Gastrocnemius medialis (tissue), 4 donors: Measurements from ENCODE around the gene CLEC4F. TPM values are rescaled to one million over a fixed set of nuclear protein-coding genes. Genes with fewer than 3 reads are reported as not detected.

Experiments
- ATAC-seq, 2 donors: fragments of 150-250 bp; one replicate each; pipeline ENCODE4 v1.9.1; 2016
- DNase-seq, 2 donors: peaks; one replicate each; pipeline ENCODE4 v3.0.0-alpha.2; 2019
- H3K27ac ChIP-seq, 4 donors: fragments of 200-600 bp; sonication (generic); 1 replicate in 1 of 4; 2 replicates in 3 of 4; pipeline ENCODE4 v1.5.1; 2016 to 2018; ENCODE audit warnings: mild to moderate bottlenecking in 2 of 4, moderate library complexity in 1 of 4
- H3K27me3 ChIP-seq, 3 donors: fragments of 200-600 bp; sonication (generic) in 2 of 3; 1 replicate in 1 of 3; 2 replicates in 2 of 3; pipeline versions ENCODE4 v1.5.1 to v1.6.0; 2016 to 2019; ENCODE audit warnings: mild to moderate bottlenecking in 1 of 3, moderate library complexity in 1 of 3
- H3K36me3 ChIP-seq, 2 donors: fragments of 200-600 bp; sonication (generic) in 1 of 2; one replicate each; pipeline ENCODE4 v1.5.1; 2017 to 2018
- H3K4me1 ChIP-seq, 2 donors: fragments of 200-600 bp; sonication (generic) in 1 of 2; one replicate each; pipeline ENCODE4 v1.5.1; 2016 to 2017; ENCODE audit warnings: mild to moderate bottlenecking in 2 of 2
- H3K4me3 ChIP-seq, 4 donors: fragments of 200-600 bp; sonication (generic) in 3 of 4; 1 replicate in 1 of 4; 2 replicates in 3 of 4; pipeline ENCODE4 v1.5.1; 2016 to 2019; ENCODE audit warnings: mild to moderate bottlenecking in 2 of 4
- H3K9me3 ChIP-seq, 3 donors: fragments of 200-600 bp; sonication (generic) in 2 of 3; 1 replicate in 1 of 3; 2 replicates in 2 of 3; pipeline ENCODE4 v1.5.1; 2016 to 2019
- CTCF ChIP-seq, 5 experiments: fragments of 450-650 bp in 3 of 5; fragments of 200-600 bp in 2 of 5; sonication (generic) in 2 of 5; IDR thresholded peaks in 4 of 5; conservative IDR thresholded peaks in 1 of 5; 1 replicate in 4 of 5; 2 replicates in 1 of 5; pipeline ENCODE4 v1.5.1; 2016 to 2019; ENCODE audit warnings: antibody characterized with exemption in 5 of 5, mild to moderate bottlenecking in 3 of 5, moderate library complexity in 3 of 5
- POLR2A ChIP-seq, 2 donors: fragments of 450-650 bp; IDR thresholded peaks; one replicate each; pipeline ENCODE4 v1.6.1; 2017; ENCODE audit warnings: antibody characterized with exemption in 2 of 2, mild to moderate bottlenecking in 2 of 2, moderate library complexity in 2 of 2
- in situ Hi-C, 4 donors: fragments of 200-750 bp; cut with MboI; loops; one replicate each; pipeline versions ENCODE4 v1.15.0 to v1.8.0; 2017; ENCODE audit warnings: low sequenced_read_pairs in 4 of 4
- intact Hi-C: fragments of 100-400 bp; cut with DNase I; formaldehyde crosslinking; loops from one replicate; pipeline ENCODE4 v1.15.1; 2023; ENCODE audit warnings: low total_unique reads
- total RNA-seq, 4 donors: library from RNA; depleted of rRNA; stranded (reverse); fragments of >200 nt; gene quantifications; one replicate each; pipeline versions ENCODE4 v1.1.0 to v1.2.3, GENCODE V29; 2016

Gene CLEC4F
- total RNA-seq, 4 donors from 2014 or later: 0.59 TPM; not detected in 3

DNA sequence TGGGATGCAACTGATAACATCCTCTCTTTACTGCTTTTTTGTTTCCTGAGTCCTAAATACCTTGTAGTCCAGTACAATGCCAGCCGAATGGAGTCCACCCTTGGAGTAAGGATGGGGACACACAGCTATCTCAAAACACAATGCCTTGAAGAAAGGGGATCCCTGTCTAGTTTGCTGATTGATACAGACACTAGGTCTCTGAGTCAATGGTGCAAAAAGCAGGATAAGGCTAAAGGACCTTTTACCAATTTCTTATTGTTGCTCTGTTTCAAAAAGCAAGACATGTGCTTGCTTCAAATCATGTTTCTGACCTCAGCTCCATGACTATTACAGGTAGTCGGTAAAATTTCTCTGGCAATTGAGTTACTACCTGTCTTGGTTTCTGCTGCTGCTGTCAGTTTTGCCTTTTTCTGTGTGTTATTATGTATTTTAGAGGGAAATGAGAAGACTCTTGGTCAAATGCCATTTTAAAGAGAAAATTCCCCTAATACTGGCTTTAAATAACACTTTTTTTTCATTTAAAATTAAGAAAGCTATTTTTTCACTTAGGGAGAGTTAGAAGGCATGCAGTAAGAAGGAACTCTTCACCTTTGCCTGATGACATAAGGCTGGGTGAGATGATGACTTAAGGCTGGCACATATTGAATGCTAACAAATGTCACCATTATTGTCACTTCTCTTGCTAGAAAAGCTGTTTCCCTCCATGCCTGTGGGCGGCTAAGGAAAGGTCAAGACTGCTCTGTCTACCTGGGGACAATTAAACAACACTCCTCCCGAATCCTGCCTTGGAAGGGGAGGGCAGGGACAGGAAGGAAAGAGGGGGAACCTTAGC is 25.0 kb downstream of the CLEC4F start:
- no peak for DNase-seq
- no peak overlapping the region for H3K4me3 ChIP-seq
- in situ Hi-C loops (loop anchor here in 1 of 4 donors (25.0 kb wide), 1 partner anchor 142 kb away; the partner anchor contains the start of gene ATP6V1B1), intact Hi-C loops (no loop called here)
- H3K36me3 ChIP-seq: no peaks in the 10 kb centered on the region
- H3K4me1 ChIP-seq: peaks cover 0 to 1% of the 10 kb centered on the region in 2 donors
- peaks cover 14 to 26% (median 19%) of the 10 kb centered on the region in 3 donors for H3K27me3 ChIP-seq
- ATAC-seq: no peak
- no peak for TF ChIP-seq POLR2A (IDR thresholded peaks at IDR 0.05)
- H3K9me3 ChIP-seq: no peaks in the 10 kb centered on the region
- H3K27ac ChIP-seq: no peak overlapping the region

GRCh38 chr2:70793450-70793849 is 26.9 kb downstream of the CLEC4F start:
- Histone ChIP-seq H3K27me3 (peaks cover 29 to 45% (median 29%) of the 10 kb centered on the region in 3 donors), H3K9me3 (no peaks in the 10 kb centered on the region), H3K4me3 (no peak overlapping the region), H3K4me1 (peaks cover 5 to 6% of the 10 kb centered on the region in 2 donors), H3K27ac (no peak overlapping the region), H3K36me3 (no peaks in the 10 kb centered on the region)
- ATAC-seq: no peak
- intact Hi-C loops (no loop called here), in situ Hi-C loops (loop anchor here in 1 of 4 donors (25.0 kb wide), 1 partner anchor 144 kb away; the partner anchor contains the start of gene ATP6V1B1)
- DNase-seq: no peak
- TF ChIP-seq CTCF (IDR thresholded peaks at IDR 0.05 in 4 of 5, conservative IDR thresholded peaks at IDR 0.05 in 1 of 5): no peak
- TF ChIP-seq POLR2A (IDR thresholded peaks at IDR 0.05): no peak

GRCh38 chr2:70790136-70790828 is 30.1 kb downstream of the CLEC4F start, which contains the start of gene FIGLA:
FIGLA (minus strand) TSS chr2:70790643; CDS start chr2:70790638, 5 bp downstream.
- no peaks in the 10 kb centered on the region for H3K36me3 ChIP-seq
- peak within 1 kb of the TSS; percentile 34 to 49 (median 39) for H3K4me3 ChIP-seq
- ATAC-seq (no peak), DNase-seq (no peak)
- in situ Hi-C loops (loop anchor here in 1 of 4 donors (25.0 kb wide), 1 partner anchor 147 kb away; the partner anchor contains the start of gene ATP6V1B1), intact Hi-C loops (no loop called here)
- peaks cover 5 to 6% of the 10 kb centered on the region in 2 donors for H3K4me1 ChIP-seq
- no peaks in the 10 kb centered on the region for H3K9me3 ChIP-seq
- peaks cover 30 to 53% (median 32%) of the 10 kb centered on the region in 3 donors for H3K27me3 ChIP-seq
- no peak within 1 kb of the TSS for H3K27ac ChIP-seq
- TF ChIP-seq CTCF (IDR thresholded peaks at IDR 0.05 in 4 of 5, conservative IDR thresholded peaks at IDR 0.05 in 1 of 5) (no peak), POLR2A (IDR thresholded peaks at IDR 0.05) (no peak)

DNA sequence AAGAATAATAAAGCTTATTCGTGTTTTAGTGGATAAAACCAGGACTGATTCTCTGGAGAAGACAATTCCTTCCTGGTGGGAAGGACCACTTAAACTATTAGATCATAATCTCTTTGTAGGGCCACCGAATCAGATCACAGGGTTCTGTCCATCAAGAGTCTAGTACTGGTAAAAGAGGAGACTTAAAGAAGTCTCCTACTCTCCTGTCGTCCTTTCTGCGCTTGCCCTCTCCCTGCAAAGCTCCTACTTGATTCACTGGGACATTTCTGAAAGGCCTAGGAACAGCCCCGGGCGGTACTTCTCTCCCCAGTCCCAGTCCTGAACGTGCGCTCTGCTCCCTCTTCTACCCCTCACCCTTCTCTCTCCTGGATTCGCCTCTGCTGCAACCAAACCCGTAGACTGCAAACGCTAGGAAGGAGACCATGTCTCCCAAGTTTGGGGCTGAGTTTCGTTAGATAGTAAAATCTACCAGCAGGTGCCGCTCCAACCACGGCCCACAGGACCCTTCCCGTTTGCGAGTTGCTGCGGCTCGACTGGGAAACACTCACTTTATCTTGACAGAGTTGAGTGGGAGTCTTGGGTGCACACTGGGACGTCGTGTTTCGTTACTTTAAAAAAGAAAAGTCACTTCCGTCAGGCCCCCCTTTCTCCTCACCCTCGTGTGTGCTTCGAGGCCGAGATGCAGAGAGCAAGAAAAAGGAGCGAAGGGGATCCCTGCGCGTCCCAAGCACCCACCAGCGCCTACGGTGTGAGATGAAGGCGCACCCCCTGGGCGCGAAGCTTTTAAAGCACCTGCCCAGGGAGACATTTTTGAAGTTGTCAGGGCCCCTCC is 30.9 kb downstream of the CLEC4F start:
- H3K27me3 ChIP-seq: peaks cover 30 to 53% (median 32%) of the 10 kb centered on the region in 3 donors
- H3K4me1 ChIP-seq: peaks cover 5 to 6% of the 10 kb centered on the region in 2 donors
- no peaks in the 10 kb centered on the region for H3K36me3 ChIP-seq
- peak overlapping the region; percentile 34 to 49 (median 39) for H3K4me3 ChIP-seq
- no peak for TF ChIP-seq POLR2A (IDR thresholded peaks at IDR 0.05)
- peak in 4 of 5 experiments; percentile 14 to 62 (median 31) for TF ChIP-seq CTCF (IDR thresholded peaks at IDR 0.05 in 4 of 5, conservative IDR thresholded peaks at IDR 0.05 in 1 of 5)
- intact Hi-C loops (no loop called here), in situ Hi-C loops (loop anchor here in 1 of 4 donors (25.0 kb wide), 1 partner anchor 148 kb away; the partner anchor contains the start of gene ATP6V1B1)
- DNase-seq (peak in 1 of 2 donors; percentile 10), ATAC-seq (peak in 1 of 2 donors; percentile 45)
- H3K9me3 ChIP-seq: no peaks in the 10 kb centered on the region
- H3K27ac ChIP-seq: no peak overlapping the region
